A549 (cell line): ENCODE results near the gene CHST11. TPM values are rescaled to one million over a fixed set of nuclear protein-coding genes. Genes with fewer than 3 reads are reported as not detected.

Experiments used
- ATAC-seq, 2 experiments: fragments of 200-7000 bp in 1 of 2; fragments of >200 bp in 1 of 2; cut with Nextera tagmentation in 1 of 2; cut with Tn5 transposase in 1 of 2; 3 replicates each; pipeline versions ENCODE4 v1.8.0 to v1.9.1; 2018 to 2020; ENCODE audit warnings: mild to moderate bottlenecking in 1 of 2, moderate library complexity in 1 of 2
- CTCF ChIA-PET: fragments of 300-600 bp; sonication (Branson Sonifier 250); formaldehyde crosslinking; extraction: SDS; loops from one replicate; lab custom pipeline; 2021; ENCODE audit warnings: antibody characterized with exemption, inconsistent platforms; lab: Yijun Ruan, JAX
- POLR2A ChIA-PET: fragments of 350-600 bp; formaldehyde crosslinking; extraction: SDS; loops from one replicate; lab custom pipeline; 2021; ENCODE audit warnings: antibody characterized with exemption, inconsistent platforms; lab: Yijun Ruan, JAX
- DNase-seq, 2 experiments: peaks; one replicate each; pipeline versions ENCODE4 v3.0.0 to v3.0.0-alpha.2; 2011 to 2016; ENCODE audit warnings: low read depth in 1 of 2, low spot score in 1 of 2
- FAIRE-seq: peaks from 2 replicates; lab custom pipeline; 2011; peaks lifted over from hg19 to GRCh38; lab: Jason Lieb, UNC
- H3K27ac ChIP-seq, 2 experiments: fragments of >200 bp; sonication (Bioruptor Twin); formaldehyde crosslinking; 3 replicates each; pipeline ENCODE4 v1.5.1; 2016 to 2017
- H3K4me1 ChIP-seq: fragments of >200 bp; sonication (Bioruptor Twin); formaldehyde crosslinking; 3 replicates; pipeline ENCODE4 v1.6.1; 2016
- H3K4me2 ChIP-seq: fragments of >200 bp; sonication (Bioruptor Twin); formaldehyde crosslinking; 3 replicates; pipeline ENCODE4 v1.6.1; 2016
- H3K4me3 ChIP-seq: fragments of >200 bp; sonication (Bioruptor Twin); formaldehyde crosslinking; 3 replicates; pipeline ENCODE4 v1.5.1; 2016
- H3K9me3 ChIP-seq: fragments of >200 bp; sonication (Bioruptor Twin); formaldehyde crosslinking; 3 replicates; pipeline ENCODE4 v1.6.1; 2016
- BHLHE40 ChIP-seq: IDR thresholded peaks from 2 replicates; pipeline ENCODE4 v1.6.1; 2012; ENCODE audit warnings: low read depth, low read length, inconsistent platforms
- CBX8 ChIP-seq: fragments of 200-600 bp; sonication (generic); IDR thresholded peaks from 2 replicates; pipeline ENCODE4 v1.6.1; 2016
- CHD4 ChIP-seq: fragments of 200-600 bp; sonication (generic); IDR thresholded peaks from 2 replicates; pipeline ENCODE4 v1.6.1; 2016; ENCODE audit warnings: antibody characterized with exemption, mild to moderate bottlenecking, borderline replicate concordance
- EHF ChIP-seq: fragments of 250-450 bp; sonication (Bioruptor Pico); IDR thresholded peaks from 2 replicates; pipeline ENCODE4 v1.5.0; 2020; ENCODE audit warnings: mild to moderate bottlenecking
- FOSB ChIP-seq: fragments of 250-450 bp; sonication (Bioruptor Pico); IDR thresholded peaks from 2 replicates; pipeline ENCODE4 v1.5.0; 2020; ENCODE audit warnings: mild to moderate bottlenecking, moderate library complexity
- FOSL2 ChIP-seq, 2 experiments: fragments of 450-650 bp in 1 of 2; fragments of >200 bp in 1 of 2; sonication (Bioruptor Twin) in 1 of 2; formaldehyde crosslinking; IDR thresholded peaks; 2 replicates each; pipeline versions ENCODE4 v1.5.0 to v1.6.1; 2016 to 2020; ENCODE audit warnings: mild to moderate bottlenecking in 1 of 2, moderate library complexity in 1 of 2
- HES2 ChIP-seq: fragments of >200 bp; sonication (Bioruptor Twin); formaldehyde crosslinking; IDR thresholded peaks from 2 replicates; pipeline ENCODE4 v1.6.1; 2016
- JUN ChIP-seq, 2 experiments: fragments of >200 bp; sonication (Bioruptor Twin); formaldehyde crosslinking; IDR thresholded peaks; 2 replicates in 1 of 2; 3 replicates in 1 of 2; pipeline ENCODE4 v1.6.1; 2016 to 2017
- JUNB ChIP-seq: fragments of >200 bp; sonication (Bioruptor Twin); formaldehyde crosslinking; IDR thresholded peaks from 2 replicates; pipeline ENCODE4 v1.6.1; 2016
- KDM1A ChIP-seq: fragments of 200-600 bp; sonication (generic); IDR thresholded peaks from 2 replicates; pipeline ENCODE4 v1.6.1; 2016; ENCODE audit warnings: low read depth, mild to moderate bottlenecking
- MAX ChIP-seq: IDR thresholded peaks from 2 replicates; pipeline ENCODE4 v1.6.1; 2012
- MYC ChIP-seq: IDR thresholded peaks from 2 replicates; pipeline ENCODE4 v1.6.1; 2012; ENCODE audit warnings: mild to moderate bottlenecking, inconsistent platforms, low read length, improper control_type of control experiment, borderline replicate concordance
- NPAS2 ChIP-seq: fragments of 250-450 bp; sonication (Bioruptor Pico); IDR thresholded peaks from 2 replicates; pipeline ENCODE4 v1.8.0; 2022; ENCODE audit warnings: mild to moderate bottlenecking, moderate library complexity, borderline replicate concordance
- NR3C1 ChIP-seq: fragments of >200 bp; sonication (Bioruptor Twin); formaldehyde crosslinking; IDR thresholded peaks from 3 replicates; pipeline ENCODE4 v1.6.1; 2017
- POLR2A ChIP-seq: IDR thresholded peaks from 2 replicates; pipeline ENCODE4 v1.6.1; 2012; ENCODE audit warnings: mild to moderate bottlenecking, low read length
- RARB ChIP-seq: fragments of 250-450 bp; sonication (Bioruptor Pico); IDR thresholded peaks from 2 replicates; pipeline ENCODE4 v1.8.0; 2021; ENCODE audit warnings: mild to moderate bottlenecking, moderate library complexity
- SREBF2 ChIP-seq: fragments of 450-650 bp; IDR thresholded peaks from 2 replicates; pipeline ENCODE4 v1.6.1; 2014; ENCODE audit warnings: mild to moderate bottlenecking, moderate library complexity
- USF2 ChIP-seq: fragments of 450-650 bp; IDR thresholded peaks from 2 replicates; pipeline ENCODE4 v1.6.1; 2014; ENCODE audit warnings: antibody characterized with exemption
- ZC3H11A ChIP-seq: fragments of 450-650 bp; IDR thresholded peaks from 2 replicates; pipeline ENCODE4 v1.6.1; 2014; ENCODE audit warnings: antibody characterized with exemption, mild to moderate bottlenecking
- ZFP36 ChIP-seq: fragments of 450-650 bp; IDR thresholded peaks from 2 replicates; pipeline ENCODE4 v1.6.1; 2014; ENCODE audit warnings: borderline replicate concordance; ENCODE audit not compliant: partially characterized antibody
- ZSCAN20 ChIP-seq: fragments of 250-450 bp; sonication (Bioruptor Pico); IDR thresholded peaks from 2 replicates; pipeline ENCODE4 v1.8.0; 2022; ENCODE audit warnings: mild to moderate bottlenecking, moderate library complexity
- WGBS: methylation state at CpG from one replicate; pipeline ENCODE4 v1.1.6; 2017; ENCODE audit errors: missing lambda C conversion rate; 5-methylcytosine and 5-hydroxymethylcytosine counted together
- polyA plus RNA-seq, 4 experiments: library from polyadenylated mRNA; depleted of rRNA in 3 of 4; stranded (reverse); fragments of >200 nt; fragmentation: RNase III in 1 of 4; extraction: RNeasy Plus Mini Kit Qiagen cat#74134 plus additional on column Dnase treatment in 1 of 4; gene quantifications; 2 replicates in 3 of 4; 3 replicates in 1 of 4; pipeline ENCODE4 v1.2.3, GENCODE V29; 2011 to 2017

The CHST11 gene
- polyA plus RNA-seq, 2 of the 4 experiments (the other 2 are of a cell fraction) = 19.2 to 21.8 TPM

- H3K27ac ChIP-seq = no peak overlapping the region; a peak in 1 of 6 replicates
- ChIA-PET CTCF (no interaction called here), POLR2A (no interaction called here)
- TF ChIP-seq ZFP36 (no peak), CHD4 (no peak), NR3C1 (no peak), ZC3H11A (no peak), KDM1A (no peak), SREBF2 (no peak), USF2 (no peak), JUNB (no peak), MYC (no peak), JUN (IDR thresholded peaks at IDR 0.05) (no peak), ZSCAN20 (CRISPR knock-in tag) (no peak), HES2 (no peak), FOSL2 (IDR thresholded peaks at IDR 0.05) (no peak), FOSL2 (CRISPR knock-in tag; IDR thresholded peaks at IDR 0.05) (no peak), MAX (no peak), CBX8 (no peak), NPAS2 (no peak), POLR2A (no peak)
- DNase-seq (no peak), ATAC-seq (peak in 1 of 2 experiments; percentile 34; a peak in 1 of 6 replicates), FAIRE-seq (no peak)
- H3K9me3 ChIP-seq = no peaks in the 10 kb centered on the region
- peaks cover 14% of the 10 kb centered on the region; the same call in 2 of the 3 replicates for H3K4me1 ChIP-seq
- 95% methylated on average over 9 of the region's 9 CpGs for WGBS
- no peak overlapping the region for H3K4me2 ChIP-seq
- no peak overlapping the region for H3K4me3 ChIP-seq
Measured at GRCh38 chr12:104514092-104514810, 57.5 kb downstream of the CHST11 start.

GRCh38 chr12:104515899-104516298 lies 59.2 kb downstream of the CHST11 start:
- TF ChIP-seq FOSB (CRISPR knock-in tag) (no peak), MYC (no peak), HES2 (no peak), RARB (CRISPR knock-in tag) (no peak)
- TF ChIP-seq, all 56 proteins: peak for 0
- ChIA-PET POLR2A (no interaction called here), CTCF (interaction anchor here (1.7 to 1.8 kb wide), 2 partner anchors 13 to 59 kb away, joined by 3 to 6 read pairs; partner anchors contain the start of gene CHST11)
- FAIRE-seq (no peak), ATAC-seq (no peak), DNase-seq (no peak)
- Histone ChIP-seq H3K9me3 (no peaks in the 10 kb centered on the region), H3K4me2 (no peak overlapping the region), H3K4me3 (no peak overlapping the region), H3K4me1 (peaks cover 15% of the 10 kb centered on the region; the same call in 2 of the 3 replicates), H3K27ac (no peak overlapping the region)
- WGBS = 57% methylated on average over 1 of the region's 1 CpG

- 96% methylated on average over 1 of the region's 1 CpG for WGBS
- TF ChIP-seq BHLHE40 (no peak), ZFP36 (no peak), EHF (no peak)
- H3K4me1 ChIP-seq = peaks cover 15% of the 10 kb centered on the region; the same call in 2 of the 3 replicates
- H3K4me3 ChIP-seq = no peak overlapping the region
- FAIRE-seq (no peak), DNase-seq (no peak), ATAC-seq (no peak)
- no peak overlapping the region for H3K4me2 ChIP-seq
- CTCF ChIA-PET = interaction anchor here (1.2 to 2.7 kb wide), 3 partner anchors 10 to 135 kb away, joined by 3 to 10 read pairs (median 6); partner anchors contain the start of gene CHST11
- H3K27ac ChIP-seq = no peak overlapping the region
- POLR2A ChIA-PET = no interaction called here
- no peaks in the 10 kb centered on the region for H3K9me3 ChIP-seq
Measured at GRCh38 chr12:104516821-104517220, 60.1 kb downstream of the CHST11 start.
